Heart left ventricle (tissue), 13 donors: ENCODE measurements around the gene PRAMEF12.

Experiments used
- CTCF ChIP-seq, 12 donors: fragments of 200-600 bp; sonication (generic) in 4 of 12; IDR thresholded peaks; one replicate each; pipeline versions ENCODE4 v1.5.0 to v1.8.0; 2018 to 2022; ENCODE audit warnings: antibody characterized with exemption in 12 of 12, mild to moderate bottlenecking in 5 of 12
- POLR2A ChIP-seq, 2 donors: fragments of 450-650 bp; IDR thresholded peaks; one replicate each; pipeline ENCODE4 v1.6.1; 2017; ENCODE audit warnings: antibody characterized with exemption in 2 of 2, mild to moderate bottlenecking in 2 of 2, moderate library complexity in 2 of 2
- donor health status: ischemic (EF 13 %, LVEDD 7.1; RV severe dilation, severe dysfunction).
- donor health status: DM: no; HTN: yes; CAD: no.
- donor health status: DM: no; HTN: no; CAD: no.
- donor health status: ischemic (EF 25% LVEDD 6.9; RV normal size, moderate dysfunction).
- donor health status: ischemic (EF 25% LVEDD 5.7; RV mildly dilated, moderate dysfunction).
- donor health status: ischemic (EF 35%, LVEDD 5.7; RV mildly dilated, moderate dysfunction).
- donor health status: nonischemic (EF 11% LVEDD 7.7; RV severe dilation, severe dysfunction).
- donor health status: DM: yes; HTN: yes; CAD: no.
- donor health status: PGD.
- donor health status: ischemic (EF 29% LVEDD 5.4; RV normal size, mild dysfunction).
- donor health status: nonischemic (EF 23%, LVEDD 6.1; RV moderate dilation, normal function).

GRCh38 chr1:12734651-12735050 is 38.9 kb upstream of the PRAMEF12 start:
- no peak for TF ChIP-seq CTCF (IDR thresholded peaks at IDR 0.05)
- no peak for TF ChIP-seq POLR2A (IDR thresholded peaks at IDR 0.05)
